ENCODE measurements around the gene PLB1. TPM values are rescaled to one million over a fixed set of nuclear protein-coding genes. Genes with fewer than 3 reads are reported as not detected.
"Not testable (repeated sequence)": the region's sequence is repeated elsewhere in the genome, so short reads cannot be mapped to it uniquely, and the experiment has no call there.

PLB1 gene
- total and polyA plus RNA-seq, 5 donors, result 0.86 to 2.7 (median 2.2) TPM

- peak in 1 of 2 donors; percentile 50 for ATAC-seq
- no peaks in the 10 kb centered on the region for H3K27me3 ChIP-seq (ENCODE audit: control insufficient read depth, insufficient read depth)
- no peaks in the 10 kb centered on the region for H3K9me3 ChIP-seq (ENCODE audit: control insufficient read depth, low read length)
- no peak overlapping the region for H3K27ac ChIP-seq (ENCODE audit: low read length)
- H3K4me1 ChIP-seq (ENCODE audit: control insufficient read depth, insufficient read depth, low read length), result no peaks in the 10 kb centered on the region
- DNase-seq, result peak in 2 of 3 donors; percentile 30 to 54
- intact Hi-C loops (cut with DNase I), result no loop called here
- no peak overlapping the region for H3K4me3 ChIP-seq (ENCODE audit: low read length)
Measured at GRCh38 chr2:28469304-28469703, 26.6 kb upstream of the PLB1 start.

- 58% methylated on average over 4 of the region's 4 CpGs for WGBS
- Histone ChIP-seq H3K27ac (ENCODE audit: low read length) (no peak overlapping the region), H3K4me1 (ENCODE audit: control insufficient read depth, insufficient read depth, low read length) (no peaks in the 10 kb centered on the region), H3K4me3 (ENCODE audit: low read length) (no peak overlapping the region), H3K9me3 (ENCODE audit: control insufficient read depth, low read length) (no peaks in the 10 kb centered on the region), H3K27me3 (ENCODE audit: control insufficient read depth, insufficient read depth) (no peaks in the 10 kb centered on the region)
- DNase-seq (no peak), ATAC-seq (no peak)
- intact Hi-C loops (cut with DNase I), result no loop called here
Measured at GRCh38 chr2:28469947-28470535, 25.8 kb upstream of the PLB1 start.

- WGBS, result 89% methylated on average over 4 of the region's 4 CpGs
- no peaks in the 10 kb centered on the region for H3K27me3 ChIP-seq (ENCODE audit: control insufficient read depth, insufficient read depth)
- ATAC-seq, result no peak
- no peak overlapping the region for H3K4me3 ChIP-seq (ENCODE audit: low read length)
- no peak overlapping the region for H3K27ac ChIP-seq (ENCODE audit: low read length)
- no peaks in the 10 kb centered on the region for H3K4me1 ChIP-seq (ENCODE audit: control insufficient read depth, insufficient read depth, low read length)
- H3K9me3 ChIP-seq (ENCODE audit: control insufficient read depth, low read length), result no peaks in the 10 kb centered on the region
- no peak for DNase-seq
- intact Hi-C loops (cut with DNase I), result no loop called here
Measured at GRCh38 chr2:28470759-28471158, 25.1 kb upstream of the PLB1 start.

- no peak overlapping the region for H3K27ac ChIP-seq (ENCODE audit: low read length)
- H3K9me3 ChIP-seq (ENCODE audit: control insufficient read depth, low read length), result no peaks in the 10 kb centered on the region
- WGBS, result 68% methylated on average over 5 of the region's 5 CpGs
- ATAC-seq (peak in 1 of 2 donors; percentile 24), DNase-seq (no peak)
- H3K4me3 ChIP-seq (ENCODE audit: low read length), result no peak overlapping the region
- intact Hi-C loops (cut with DNase I), result no loop called here
- H3K4me1 ChIP-seq (ENCODE audit: control insufficient read depth, insufficient read depth, low read length), result no peaks in the 10 kb centered on the region
- H3K27me3 ChIP-seq (ENCODE audit: control insufficient read depth, insufficient read depth), result no peaks in the 10 kb centered on the region
Measured at GRCh38 chr2:28471214-28471613, 24.6 kb upstream of the PLB1 start.

GRCh38 chr2:28471701-28472236 is 24.1 kb upstream of the PLB1 start:
- Histone ChIP-seq H3K4me1 (ENCODE audit: control insufficient read depth, insufficient read depth, low read length) (no peaks in the 10 kb centered on the region), H3K27ac (ENCODE audit: low read length) (no peak overlapping the region), H3K9me3 (ENCODE audit: control insufficient read depth, low read length) (no peaks in the 10 kb centered on the region), H3K27me3 (ENCODE audit: control insufficient read depth, insufficient read depth) (no peaks in the 10 kb centered on the region), H3K4me3 (ENCODE audit: low read length) (no peak overlapping the region)
- no peak for ATAC-seq
- intact Hi-C loops (cut with DNase I), result no loop called here
- WGBS, result 92% methylated on average over 4 of the region's 4 CpGs
- DNase-seq, result no peak

- DNase-seq; H3K27me3 ChIP-seq (ENCODE audit: control insufficient read depth, insufficient read depth); ATAC-seq; intact Hi-C loops (cut with DNase I); H3K4me1 ChIP-seq (ENCODE audit: control insufficient read depth, insufficient read depth, low read length); H3K4me3 ChIP-seq (ENCODE audit: low read length); H3K27ac ChIP-seq (ENCODE audit: low read length); H3K9me3 ChIP-seq (ENCODE audit: control insufficient read depth, low read length): not testable (repeated sequence)
- 91% methylated on average over 20 of the region's 20 CpGs for WGBS
Measured at GRCh38 chr2:28472641-28473040, 23.2 kb upstream of the PLB1 start.

- Histone ChIP-seq H3K9me3 (ENCODE audit: control insufficient read depth, low read length) (no peaks in the 10 kb centered on the region), H3K27me3 (ENCODE audit: control insufficient read depth, insufficient read depth) (no peaks in the 10 kb centered on the region), H3K4me3 (ENCODE audit: low read length) (no peak overlapping the region), H3K4me1 (ENCODE audit: control insufficient read depth, insufficient read depth, low read length) (no peaks in the 10 kb centered on the region), H3K27ac (ENCODE audit: low read length) (no peak overlapping the region)
- DNase-seq (no peak), ATAC-seq (no peak)
- intact Hi-C loops (cut with DNase I), result no loop called here
- 91% methylated on average over 3 of the region's 3 CpGs for WGBS
Measured at GRCh38 chr2:28475088-28475595, 20.7 kb upstream of the PLB1 start.

GRCh38 chr2:28477087-28477486 is 18.8 kb upstream of the PLB1 start:
- intact Hi-C loops (cut with DNase I), result no loop called here

GRCh38 chr2:28477645-28478044 is 18.2 kb upstream of the PLB1 start:
- Histone ChIP-seq H3K4me3 (ENCODE audit: low read length) (no peak overlapping the region), H3K27ac (ENCODE audit: low read length) (no peak overlapping the region), H3K4me1 (ENCODE audit: control insufficient read depth, insufficient read depth, low read length) (no peaks in the 10 kb centered on the region), H3K27me3 (ENCODE audit: control insufficient read depth, insufficient read depth) (no peaks in the 10 kb centered on the region), H3K9me3 (ENCODE audit: control insufficient read depth, low read length) (no peaks in the 10 kb centered on the region)
- DNase-seq (no peak), ATAC-seq (no peak)
- WGBS, result 79% methylated on average over 3 of the region's 3 CpGs
- intact Hi-C loops (cut with DNase I), result no loop called here

More at GRCh38 chr2:28477087-28477486, 18.8 kb upstream of the PLB1 start:
- no peaks in the 10 kb centered on the region for H3K9me3 ChIP-seq (ENCODE audit: control insufficient read depth, low read length)
- no peak overlapping the region for H3K27ac ChIP-seq (ENCODE audit: low read length)
- 95% methylated on average over 2 of the region's 2 CpGs for WGBS
- DNase-seq (no peak), ATAC-seq (no peak)
- H3K4me3 ChIP-seq (ENCODE audit: low read length), result no peak overlapping the region
- no peaks in the 10 kb centered on the region for H3K27me3 ChIP-seq (ENCODE audit: control insufficient read depth, insufficient read depth)
- no peaks in the 10 kb centered on the region for H3K4me1 ChIP-seq (ENCODE audit: control insufficient read depth, insufficient read depth, low read length)

GRCh38 chr2:28480403-28481049 is 15.3 kb upstream of the PLB1 start:
- intact Hi-C loops (cut with DNase I), result no loop called here
- WGBS, result 76% methylated on average over 5 of the region's 5 CpGs
- no peaks in the 10 kb centered on the region for H3K9me3 ChIP-seq (ENCODE audit: control insufficient read depth, low read length)
- DNase-seq, result no peak
- no peak for ATAC-seq
- no peak overlapping the region for H3K4me3 ChIP-seq (ENCODE audit: low read length)
- no peaks in the 10 kb centered on the region for H3K4me1 ChIP-seq (ENCODE audit: control insufficient read depth, insufficient read depth, low read length)
- no peak overlapping the region for H3K27ac ChIP-seq (ENCODE audit: low read length)
- no peaks in the 10 kb centered on the region for H3K27me3 ChIP-seq (ENCODE audit: control insufficient read depth, insufficient read depth)

GRCh38 chr2:28481905-28482304 is 14.0 kb upstream of the PLB1 start:
- ATAC-seq (no peak), DNase-seq (no peak)
- H3K4me3 ChIP-seq (ENCODE audit: low read length), result no peak overlapping the region
- no peak overlapping the region for H3K27ac ChIP-seq (ENCODE audit: low read length)
- H3K4me1 ChIP-seq (ENCODE audit: control insufficient read depth, insufficient read depth, low read length), result no peaks in the 10 kb centered on the region
- intact Hi-C loops (cut with DNase I), result no loop called here
- 49% methylated on average over 4 of the region's 4 CpGs for WGBS
- no peaks in the 10 kb centered on the region for H3K27me3 ChIP-seq (ENCODE audit: control insufficient read depth, insufficient read depth)
- H3K9me3 ChIP-seq (ENCODE audit: control insufficient read depth, low read length), result no peaks in the 10 kb centered on the region
